H9 (cell line): ENCODE measurements around the gene HNRNPLL. TPM values are rescaled to one million over a fixed set of nuclear protein-coding genes. Genes with fewer than 3 reads are reported as not detected.

ENCODE experiments used
- DNase-seq: peaks from one replicate; pipeline ENCODE4 v3.0.0-alpha.2; 2017
- H2AFZ ChIP-seq: one replicate; pipeline ENCODE4 v1.6.1; 2013; ENCODE audit warnings: mild to moderate bottlenecking, low read length, control low read depth, moderate library complexity
- H2AK5ac ChIP-seq: 2 replicates; pipeline ENCODE4 v1.6.1; 2013; ENCODE audit warnings: low read length, control low read depth, mixed read lengths; ENCODE audit not compliant: insufficient read length
- H2BK120ac ChIP-seq: one replicate; pipeline ENCODE4 v1.6.1; 2013; ENCODE audit warnings: low read depth, mild to moderate bottlenecking, low read length, control low read depth, inconsistent platforms; ENCODE audit not compliant: poor library complexity, severe bottlenecking
- H2BK12ac ChIP-seq: 2 replicates; pipeline ENCODE4 v1.6.1; 2013; ENCODE audit warnings: low read length, control low read depth, mixed read lengths, low read depth; ENCODE audit not compliant: insufficient read length
- H2BK15ac ChIP-seq: 2 replicates; pipeline ENCODE4 v1.6.1; 2013; ENCODE audit warnings: low read depth, low read length, control low read depth
- H2BK20ac ChIP-seq: one replicate; pipeline ENCODE4 v1.6.1; 2013; ENCODE audit warnings: low read depth, mild to moderate bottlenecking, low read length, control low read depth, inconsistent platforms; ENCODE audit not compliant: poor library complexity, severe bottlenecking
- H2BK5ac ChIP-seq: 2 replicates; pipeline ENCODE4 v1.6.1; 2013; ENCODE audit warnings: low read length, control low read depth, mixed read lengths; ENCODE audit not compliant: insufficient read length
- H3K14ac ChIP-seq: 2 replicates; pipeline ENCODE4 v1.6.1; 2013; ENCODE audit warnings: low read length, control low read depth; ENCODE audit not compliant: insufficient read depth
- H3K18ac ChIP-seq: 2 replicates; pipeline ENCODE4 v1.6.1; 2013; ENCODE audit warnings: low read depth, mild to moderate bottlenecking, mixed read lengths, low read length, control low read depth; ENCODE audit not compliant: insufficient read length
- H3K23ac ChIP-seq: 2 replicates; pipeline ENCODE4 v1.6.1; 2013; ENCODE audit warnings: low read length, control low read depth, mixed read lengths, low read depth; ENCODE audit not compliant: insufficient read length
- H3K23me2 ChIP-seq: 2 replicates; pipeline ENCODE4 v1.6.1; 2013; ENCODE audit warnings: low read depth, mild to moderate bottlenecking, mixed read lengths, low read length, control low read depth; ENCODE audit not compliant: insufficient read length, poor library complexity, severe bottlenecking
- H3K27ac ChIP-seq: 2 replicates; pipeline ENCODE4 v1.5.1; 2013; ENCODE audit warnings: low read length, control low read depth, mixed read lengths, low read depth; ENCODE audit not compliant: insufficient read length
- H3K27me3 ChIP-seq: 2 replicates; pipeline ENCODE4 v1.6.1; 2013; ENCODE audit warnings: low read length, control low read depth, inconsistent platforms; ENCODE audit not compliant: insufficient read depth
- H3K4ac ChIP-seq: 2 replicates; pipeline ENCODE4 v1.6.1; 2013; ENCODE audit warnings: low read depth, mild to moderate bottlenecking, control low read depth, inconsistent platforms, low read length, moderate library complexity
- H3K4me1 ChIP-seq: 2 replicates; pipeline ENCODE4 v1.6.1; 2013; ENCODE audit warnings: low read length, control low read depth, inconsistent platforms; ENCODE audit not compliant: insufficient read depth
- H3K4me2 ChIP-seq: 2 replicates; pipeline ENCODE4 v1.6.1; 2013; ENCODE audit warnings: low read length, control low read depth, mixed read lengths; ENCODE audit not compliant: insufficient read length, insufficient read depth
- H3K56ac ChIP-seq: 2 replicates; pipeline ENCODE4 v1.6.1; 2013; ENCODE audit warnings: low read depth, mild to moderate bottlenecking, mixed read lengths, low read length, control low read depth; ENCODE audit not compliant: insufficient read length
- H3K79me1 ChIP-seq: 2 replicates; pipeline ENCODE4 v1.6.1; 2013; ENCODE audit warnings: low read depth, mild to moderate bottlenecking, moderate library complexity, low read length, control low read depth, inconsistent platforms; ENCODE audit not compliant: insufficient read depth, poor library complexity, severe bottlenecking
- H3K79me2 ChIP-seq: 2 replicates; pipeline ENCODE4 v1.6.1; 2013; ENCODE audit warnings: low read length, control low read depth, inconsistent platforms; ENCODE audit not compliant: insufficient read depth
- H3K9ac ChIP-seq: 2 replicates; pipeline ENCODE4 v1.6.1; 2013; ENCODE audit warnings: low read length, control low read depth, mixed read lengths; ENCODE audit not compliant: insufficient read length; ENCODE audit errors: extremely low read depth
- H3K9me3 ChIP-seq: one replicate; pipeline ENCODE4 v1.6.1; 2013; ENCODE audit warnings: low read depth, low read length, inconsistent platforms; ENCODE audit not compliant: control insufficient read depth
- H3T11ph ChIP-seq: one replicate; pipeline ENCODE4 v1.6.1; 2013; ENCODE audit warnings: mild to moderate bottlenecking, low read length, control low read depth, inconsistent platforms
- H4K20me1 ChIP-seq: one replicate; pipeline ENCODE4 v1.6.1; 2013; ENCODE audit not compliant: control insufficient read depth, insufficient read length, insufficient read depth
- H4K5ac ChIP-seq: 2 replicates; pipeline ENCODE4 v1.6.1; 2013; ENCODE audit warnings: low read depth, mild to moderate bottlenecking, mixed read lengths, low read length, control low read depth; ENCODE audit not compliant: insufficient read length
- H4K8ac ChIP-seq: replicated peaks from 2 replicates; pipeline ENCODE4 v1.6.1; 2013; ENCODE audit warnings: low read length, control low read depth, mixed read lengths, low read depth; ENCODE audit not compliant: insufficient read length
- H4K91ac ChIP-seq: 2 replicates; pipeline ENCODE4 v1.6.1; 2013; ENCODE audit warnings: low read depth, mild to moderate bottlenecking, moderate library complexity, mixed read lengths, low read length, control low read depth; ENCODE audit not compliant: insufficient read length
- H3K27ac Mint-ChIP-seq, 3 experiments: 2 replicates in 2 of 3; 3 replicates in 1 of 3; pipeline ENCODE4 v1.8.0; 2020 to 2021; ENCODE audit warnings: mixed read lengths in 3 of 3, mild to moderate bottlenecking in 1 of 3, moderate library complexity in 1 of 3
- H3K27me3 Mint-ChIP-seq: 2 replicates; pipeline ENCODE4 v1.8.0; 2021; ENCODE audit warnings: low read depth, mild to moderate bottlenecking, moderate library complexity, mixed read lengths
- H3K36me3 Mint-ChIP-seq, 3 experiments: 2 replicates in 2 of 3; 3 replicates in 1 of 3; pipeline ENCODE4 v1.8.0; 2020 to 2021; ENCODE audit warnings: low read depth in 3 of 3, mixed read lengths in 3 of 3; ENCODE audit not compliant: insufficient read depth in 1 of 3
- H3K4me1 Mint-ChIP-seq, 2 experiments: 2 replicates each; pipeline ENCODE4 v1.8.0; 2020; ENCODE audit warnings: mixed read lengths in 2 of 2
- H3K4me3 Mint-ChIP-seq, 2 experiments: 2 replicates in 1 of 2; 3 replicates in 1 of 2; pipeline ENCODE4 v1.8.0; 2020 to 2021; ENCODE audit warnings: mild to moderate bottlenecking in 2 of 2, mixed read lengths in 2 of 2, moderate library complexity in 1 of 2
- H3K9me3 Mint-ChIP-seq, 2 experiments: 2 replicates in 1 of 2; 3 replicates in 1 of 2; pipeline ENCODE4 v1.8.0; 2020; ENCODE audit warnings: mild to moderate bottlenecking in 2 of 2, mixed read lengths in 2 of 2, moderate library complexity in 1 of 2
- WGBS: extraction: QIAGEN DNeasy Blood & Tissue Kit; methylation state at CpG from one replicate; pipeline ENCODE4 v1.1.7; 2013; ENCODE audit warnings: missing lambda C conversion rate, low lambda C conversion rate, mixed read lengths; ENCODE audit not compliant: insufficient read length; ENCODE audit errors: extremely low coverage; 5-methylcytosine and 5-hydroxymethylcytosine counted together
- total RNA-seq: library from RNA; stranded (reverse); gene quantifications from 2 replicates; pipeline ENCODE4 v1.2.1, GENCODE V29; 2021
- TF ChIP-seq, protein P1 (sequence below): fragments of 200-600 bp; sonication (generic); conservative IDR thresholded peaks from 3 replicates; pipeline ENCODE4 v1.8.0; 2021; ENCODE audit warnings: antibody characterized with exemption, mild to moderate bottlenecking

Gene HNRNPLL
- total RNA-seq, 1 experiment from 2014 or later = 52.3 TPM

DNA sequence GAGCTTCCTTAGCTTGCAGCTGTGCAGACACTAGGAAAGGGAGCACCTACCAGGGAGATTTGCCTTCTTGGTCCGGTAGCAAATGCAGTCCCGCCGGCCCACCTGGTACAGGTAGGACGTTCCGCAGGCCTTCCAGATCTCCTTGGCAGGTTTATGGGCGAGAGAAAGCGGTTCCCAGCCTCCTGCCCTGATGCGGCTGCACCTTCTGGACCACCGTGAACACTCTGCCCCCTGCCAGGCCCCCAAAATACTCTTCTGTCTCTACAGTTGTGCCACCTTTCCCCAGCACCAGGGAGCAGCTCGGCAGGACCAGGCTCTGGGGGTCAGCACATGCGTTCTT lies 67.4 kb downstream of the HNRNPLL start:
- H3K23me2 ChIP-seq = peaks cover 2% of the 10 kb centered on the region
- no CpG with 5 or more reads among the region's 11 CpGs for WGBS
- no peak overlapping the region for H3K27ac Mint-ChIP-seq
- TF ChIP-seq, protein P1, sequence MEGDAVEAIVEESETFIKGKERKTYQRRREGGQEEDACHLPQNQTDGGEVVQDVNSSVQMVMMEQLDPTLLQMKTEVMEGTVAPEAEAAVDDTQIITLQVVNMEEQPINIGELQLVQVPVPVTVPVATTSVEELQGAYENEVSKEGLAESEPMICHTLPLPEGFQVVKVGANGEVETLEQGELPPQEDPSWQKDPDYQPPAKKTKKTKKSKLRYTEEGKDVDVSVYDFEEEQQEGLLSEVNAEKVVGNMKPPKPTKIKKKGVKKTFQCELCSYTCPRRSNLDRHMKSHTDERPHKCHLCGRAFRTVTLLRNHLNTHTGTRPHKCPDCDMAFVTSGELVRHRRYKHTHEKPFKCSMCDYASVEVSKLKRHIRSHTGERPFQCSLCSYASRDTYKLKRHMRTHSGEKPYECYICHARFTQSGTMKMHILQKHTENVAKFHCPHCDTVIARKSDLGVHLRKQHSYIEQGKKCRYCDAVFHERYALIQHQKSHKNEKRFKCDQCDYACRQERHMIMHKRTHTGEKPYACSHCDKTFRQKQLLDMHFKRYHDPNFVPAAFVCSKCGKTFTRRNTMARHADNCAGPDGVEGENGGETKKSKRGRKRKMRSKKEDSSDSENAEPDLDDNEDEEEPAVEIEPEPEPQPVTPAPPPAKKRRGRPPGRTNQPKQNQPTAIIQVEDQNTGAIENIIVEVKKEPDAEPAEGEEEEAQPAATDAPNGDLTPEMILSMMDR = no peak
- peaks cover 30% of the 10 kb centered on the region for H3K27me3 Mint-ChIP-seq
- no peak overlapping the region for H3K18ac ChIP-seq
- H3K79me2 ChIP-seq = no peaks in the 10 kb centered on the region
- peaks cover 10 to 15% of the 10 kb centered on the region in 2 experiments; a peak in 3 of 4 replicates for H3K4me1 Mint-ChIP-seq
- H2BK5ac ChIP-seq = no peak overlapping the region
- no peaks in the 10 kb centered on the region for H3K79me1 ChIP-seq
- no peaks in the 10 kb centered on the region for H3K9me3 ChIP-seq
- no peak overlapping the region for H3K23ac ChIP-seq
- H3K27me3 ChIP-seq = no peaks in the 10 kb centered on the region; the same call in 1 of the 2 replicates
- H3K4me2 ChIP-seq = no peak overlapping the region
- no peak overlapping the region for H3K56ac ChIP-seq
- H2BK15ac ChIP-seq = no peak overlapping the region
- no peak overlapping the region for H4K91ac ChIP-seq
- no peak overlapping the region for H2BK20ac ChIP-seq
- no peak overlapping the region for H2AK5ac ChIP-seq
- no peaks in the 10 kb centered on the region for H3K9me3 Mint-ChIP-seq
- no peaks in the 10 kb centered on the region for H4K20me1 ChIP-seq
- peak overlapping the region; percentile 56 to 66 for H3K4me3 Mint-ChIP-seq
- no peak for DNase-seq
- no peaks in the 10 kb centered on the region for H3K36me3 Mint-ChIP-seq
- H4K8ac ChIP-seq = no peak overlapping the region
- no peak overlapping the region for H3T11ph ChIP-seq
- no peak overlapping the region for H3K14ac ChIP-seq
- H2BK120ac ChIP-seq = no peak overlapping the region
- no peak overlapping the region for H3K4ac ChIP-seq
- H4K5ac ChIP-seq = no peak overlapping the region
- no peak overlapping the region for H2BK12ac ChIP-seq
- H3K27ac ChIP-seq = no peak overlapping the region
- H2AFZ ChIP-seq = no peak overlapping the region
- H3K4me1 ChIP-seq = no peaks in the 10 kb centered on the region
- H3K9ac ChIP-seq = no peak overlapping the region
